HG02798 (cell line): ENCODE results near the gene MAPRE2.

ENCODE experiments used
- ATAC-seq: cut with Tn5 transposase; IDR thresholded peaks from one replicate; pipeline ENCODE4 v1.9.1; 2021; ENCODE audit warnings: mild to moderate bottlenecking; ENCODE audit not compliant: unreplicated experiment, poor library complexity

Gene MAPRE2

GRCh38 chr18:35040988-35041814 lies at the start of gene MAPRE2:
Gene MAPRE2 (plus strand): TSS chr18:35041413. CDS start chr18:35041540, 127 bp downstream.
- peak; percentile 91 for ATAC-seq

DNA sequence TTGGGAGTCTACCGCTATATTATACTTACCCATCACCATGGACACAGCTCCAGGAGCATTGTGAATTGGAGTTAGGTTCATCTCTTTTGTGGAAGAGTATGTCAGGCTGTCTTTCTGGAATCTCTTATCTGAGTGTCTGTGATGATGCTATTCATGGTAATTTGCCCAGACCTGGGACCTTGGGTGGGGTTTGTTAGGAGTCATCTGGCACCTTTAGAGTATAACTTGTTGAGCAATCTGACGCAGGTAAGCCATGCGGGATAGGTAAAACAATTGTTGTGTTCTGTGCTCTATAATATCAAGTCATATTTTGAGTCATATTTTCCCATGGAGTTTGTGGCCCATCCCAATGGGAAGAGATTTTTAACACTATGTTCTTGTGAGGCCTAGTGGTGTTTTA lies 49.7 kb upstream of the MAPRE2 start:
- no peak for ATAC-seq

GRCh38 chr18:34993289-34993688 lies 47.9 kb upstream of the MAPRE2 start:
- no peak for ATAC-seq

- ATAC-seq, result no peak
Measured at GRCh38 chr18:34995746-34996145, 45.5 kb upstream of the MAPRE2 start.

GRCh38 chr18:34998661-34999060 lies 42.6 kb upstream of the MAPRE2 start:
- ATAC-seq, result no peak

GRCh38 chr18:34999756-35000289 lies 41.4 kb upstream of the MAPRE2 start:
- ATAC-seq, result no peak

GRCh38 chr18:35000457-35000856 lies 40.8 kb upstream of the MAPRE2 start:
- no peak for ATAC-seq

DNA sequence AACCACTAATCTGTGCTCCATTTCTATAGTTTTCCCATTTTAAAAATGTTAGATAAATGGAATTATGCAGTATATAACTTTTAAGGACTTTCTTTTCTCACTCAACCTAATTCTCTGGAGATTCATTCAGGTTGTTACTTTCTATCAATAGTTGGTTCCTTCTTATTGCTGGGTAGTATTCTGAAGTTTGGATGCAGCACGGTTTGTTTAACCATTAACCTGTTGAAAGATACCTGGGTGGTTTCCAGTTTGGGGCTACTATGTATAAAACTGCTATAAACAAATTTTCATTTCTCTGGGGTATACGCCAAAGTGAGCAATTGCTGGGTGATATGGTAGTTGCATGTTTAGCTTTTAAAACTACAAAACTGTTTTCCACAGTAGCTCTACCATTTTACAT lies 39.1 kb upstream of the MAPRE2 start:
- ATAC-seq, result no peak

DNA sequence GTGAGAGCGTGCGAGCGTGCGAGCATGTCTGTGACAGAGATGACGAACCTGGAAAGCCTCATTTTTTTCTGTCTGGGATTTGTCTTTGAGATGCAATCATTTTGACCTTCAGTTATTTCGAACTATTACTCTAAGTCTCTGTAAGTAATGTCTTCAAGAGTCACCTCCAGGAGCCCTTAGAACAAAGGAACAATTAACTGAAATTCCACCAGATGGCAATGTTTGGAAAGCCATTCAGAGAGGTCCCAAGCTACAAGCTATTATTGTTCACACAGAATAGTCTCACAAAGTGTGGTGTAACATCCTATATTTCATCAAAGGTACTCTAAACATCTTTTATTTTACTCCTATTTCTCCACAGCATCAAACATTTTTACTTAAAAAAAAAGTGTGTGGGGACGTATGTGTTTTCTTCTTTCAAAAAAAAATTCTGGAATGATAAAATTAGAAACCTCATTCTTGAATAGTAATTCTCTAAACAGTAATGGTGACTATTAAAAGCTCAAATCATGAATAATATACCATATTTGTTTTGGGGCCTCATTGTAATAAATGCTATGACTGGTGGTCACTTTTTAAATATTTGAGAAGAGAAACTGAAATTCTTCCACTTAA lies 35.1 kb upstream of the MAPRE2 start:
- ATAC-seq, result peak; percentile 83

DNA sequence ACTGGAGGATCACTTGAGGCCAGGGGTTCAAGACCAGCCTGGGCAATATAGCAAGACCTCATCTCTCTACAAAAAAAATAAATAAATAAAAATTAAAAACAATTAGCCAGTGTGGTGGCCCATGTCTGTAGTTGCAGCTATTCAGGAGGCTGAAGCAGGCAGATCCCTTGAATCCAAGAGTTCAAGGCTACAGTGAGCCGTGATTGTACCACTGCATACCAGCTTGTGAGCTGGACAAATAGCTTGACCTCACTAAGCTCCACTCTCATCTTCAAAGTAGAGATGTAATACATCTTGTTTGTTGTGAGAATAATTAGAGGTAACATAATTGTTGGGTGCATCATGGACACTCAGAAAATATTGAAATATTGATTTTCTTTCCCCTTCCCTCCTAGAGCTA lies 31.1 kb upstream of the MAPRE2 start:
- no peak for ATAC-seq

- no peak for ATAC-seq
Measured at GRCh38 chr18:35010993-35011392, 30.2 kb upstream of the MAPRE2 start.

DNA sequence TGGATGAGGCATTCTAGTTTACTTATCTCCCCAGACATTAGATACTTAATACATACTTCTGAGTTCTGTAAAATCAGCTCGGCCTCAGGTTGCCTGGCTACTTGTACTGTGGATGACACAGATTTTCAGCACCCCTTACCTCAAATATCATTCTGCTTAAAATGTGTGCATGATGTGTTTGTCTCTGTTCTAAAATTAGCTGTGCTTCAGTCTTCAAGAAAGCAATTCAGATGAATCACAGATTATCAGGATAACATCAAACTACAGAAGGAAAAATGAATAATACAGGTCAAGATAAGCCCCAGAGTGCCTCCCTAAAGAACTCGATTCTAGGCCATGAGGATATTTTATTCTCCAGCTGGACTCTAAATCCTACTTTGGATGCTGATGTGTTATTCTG lies 21.3 kb upstream of the MAPRE2 start:
- ATAC-seq, result no peak

DNA sequence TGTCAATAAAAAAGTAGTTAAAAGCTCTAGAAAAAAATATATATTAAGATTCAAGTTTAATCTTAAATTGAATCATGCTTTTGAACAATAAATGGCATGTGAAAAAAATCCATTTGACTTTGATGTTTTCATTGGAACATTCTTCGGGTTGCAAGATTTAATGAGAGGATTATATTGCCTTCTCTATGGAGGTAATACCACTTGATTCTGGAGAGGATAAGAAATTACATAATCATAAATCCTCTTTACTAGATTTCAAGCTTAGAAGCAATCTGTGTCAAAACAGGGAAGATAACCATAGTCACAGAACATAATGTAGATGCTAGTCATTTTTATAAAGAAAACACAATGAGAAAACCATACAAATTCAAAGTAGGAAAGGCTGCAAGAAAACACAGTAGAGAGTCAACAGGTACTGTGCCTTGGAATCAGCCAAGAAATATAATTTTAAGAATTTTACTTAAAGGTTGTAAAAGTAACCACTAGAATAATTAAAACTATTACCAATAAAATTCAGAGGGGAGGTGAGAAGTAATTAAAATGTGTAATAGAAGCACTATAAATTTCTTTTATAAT lies 18.7 kb upstream of the MAPRE2 start:
- no peak for ATAC-seq

- ATAC-seq, result no peak
Measured at GRCh38 chr18:35024196-35024595, 17.0 kb upstream of the MAPRE2 start.

DNA sequence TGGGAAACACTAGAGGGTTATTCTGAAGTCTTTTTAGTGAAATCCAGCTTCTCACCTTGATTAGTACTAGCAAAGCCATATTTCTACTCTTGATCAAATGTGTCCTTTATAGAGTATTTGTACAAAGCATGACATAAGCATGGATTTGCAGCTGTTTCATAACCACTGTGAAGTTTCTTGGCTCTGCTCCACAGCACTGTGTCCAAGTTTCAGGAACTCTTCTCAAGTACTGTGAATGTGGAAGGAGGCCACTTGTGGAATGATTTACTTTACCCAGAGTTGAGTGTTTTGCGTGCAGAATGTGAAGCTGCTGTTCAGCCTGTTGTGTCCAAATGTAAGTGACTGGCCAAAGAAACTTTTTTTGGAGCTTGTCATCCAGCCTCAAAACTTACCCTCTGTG lies 16.2 kb upstream of the MAPRE2 start:
- no peak for ATAC-seq

DNA sequence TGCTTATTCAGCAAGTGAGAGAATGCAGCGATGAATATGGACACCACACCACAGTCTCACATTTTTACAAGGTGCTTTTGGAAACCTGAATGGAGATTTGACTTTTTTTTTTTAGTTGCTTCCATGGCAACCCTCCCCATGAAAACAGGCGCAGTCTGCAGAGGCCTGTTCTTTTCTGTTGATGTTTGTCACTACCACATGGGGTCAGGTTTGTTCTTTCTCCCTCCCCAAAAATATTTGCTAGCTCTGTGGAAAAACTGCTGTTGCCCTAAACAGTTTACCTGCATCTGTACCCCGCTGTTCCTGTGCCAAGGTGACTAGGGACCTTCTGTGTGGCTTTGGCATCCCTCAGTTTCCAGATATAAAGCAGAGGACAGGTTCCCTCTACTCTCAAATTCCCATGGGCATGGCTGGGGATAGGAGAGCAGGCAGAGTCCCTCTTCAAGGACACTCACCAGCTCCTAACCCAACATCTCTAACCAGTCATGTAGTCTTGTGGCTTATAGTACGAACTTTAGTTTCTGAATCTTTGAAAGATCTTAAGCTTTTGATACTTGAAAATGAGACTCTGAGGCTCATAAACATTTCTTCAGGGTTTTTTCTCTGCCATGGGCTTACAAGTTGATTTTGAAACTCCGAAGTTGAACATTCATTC lies 14.7 kb upstream of the MAPRE2 start:
- ATAC-seq, result peak; percentile 44

GRCh38 chr18:35027206-35027605 lies 14.0 kb upstream of the MAPRE2 start:
- ATAC-seq, result no peak

- no peak for ATAC-seq
Measured at GRCh38 chr18:35028536-35028935, 12.7 kb upstream of the MAPRE2 start.

DNA sequence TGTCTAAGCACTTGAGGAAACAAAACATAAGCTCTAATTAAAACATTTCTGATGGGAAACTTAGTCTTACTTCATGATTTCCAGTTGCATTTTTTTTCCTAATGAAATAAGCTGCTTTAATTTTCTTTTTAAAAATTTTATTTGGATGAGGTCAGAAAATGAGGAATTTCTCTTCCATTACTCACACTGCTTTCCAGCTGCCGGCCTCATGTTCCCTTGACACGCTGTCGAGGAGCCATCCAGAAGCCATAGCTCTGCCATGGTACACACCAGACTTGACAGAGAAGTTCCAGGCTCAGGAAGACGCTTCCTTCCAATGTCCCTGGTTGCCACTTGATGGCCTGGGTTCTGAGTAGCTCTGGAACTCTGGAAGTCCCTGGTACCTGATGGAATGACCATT lies 12.1 kb upstream of the MAPRE2 start:
- no peak for ATAC-seq

- ATAC-seq, result peak; percentile 85
Measured at GRCh38 chr18:35029770-35030169, 11.4 kb upstream of the MAPRE2 start.
